Endothelial cell of umbilical vein (primary cell): ENCODE data around the gene EGFL6. TPM values are rescaled to one million over a fixed set of nuclear protein-coding genes. Genes with fewer than 3 reads are reported as not detected.

Experiments used
- BruUV-seq: library from RNA; stranded (reverse); fragments of 400-500 nt; replicated peaks from 2 replicates; lab custom pipeline; 2021; lab: Mats Ljungman, UMichigan
- CTCF ChIA-PET: fragments of 300-600, 350-600 bp; sonication (Branson Sonifier 250); formaldehyde crosslinking; loops from one replicate; lab custom pipeline; 2021; ENCODE audit warnings: antibody characterized with exemption, inconsistent platforms; lab: Charles Lee
- POLR2A ChIA-PET: fragments of 300-600, 350-600 bp; sonication (Branson Sonifier 250); formaldehyde crosslinking; loops from one replicate; lab custom pipeline; 2021; ENCODE audit warnings: antibody characterized with exemption, inconsistent platforms; lab: Charles Lee
- DNase-seq: peaks from one replicate; pipeline ENCODE4 v3.0.0-alpha.2; 2011; ENCODE audit warnings: low read depth, low spot score
- FAIRE-seq: peaks from 2 replicates; lab custom pipeline; 2011; peaks lifted over from hg19 to GRCh38; lab: Jason Lieb, UNC
- H2AFZ ChIP-seq: 2 replicates; pipeline ENCODE4 v1.6.0; 2012; ENCODE audit warnings: low read depth, low read length, control low read depth, inconsistent platforms
- H3K27ac ChIP-seq: 2 replicates; pipeline ENCODE4 v1.5.1; 2011; ENCODE audit warnings: low read depth, mild to moderate bottlenecking, control low read depth, low read length, moderate library complexity; ENCODE audit not compliant: insufficient read depth
- H3K27me3 ChIP-seq, 2 experiments: 2 replicates each; pipeline versions ENCODE4 v1.6.0 to v1.6.1; 2011; ENCODE audit warnings: low read length in 2 of 2, mixed read lengths in 1 of 2; ENCODE audit not compliant: control insufficient read depth in 2 of 2, insufficient read depth in 2 of 2
- H3K36me3 ChIP-seq, 2 experiments: 2 replicates in 1 of 2; 3 replicates in 1 of 2; pipeline ENCODE4 v1.5.1; 2011; ENCODE audit warnings: low read length in 2 of 2, mild to moderate bottlenecking in 1 of 2, moderate library complexity in 1 of 2; ENCODE audit not compliant: control insufficient read depth in 2 of 2, insufficient read depth in 2 of 2; ENCODE audit errors: extremely low read depth in 1 of 2
- H3K4me1 ChIP-seq: 3 replicates; pipeline ENCODE4 v1.5.1; 2011; ENCODE audit warnings: mild to moderate bottlenecking, low read length; ENCODE audit not compliant: control insufficient read depth, insufficient read depth; ENCODE audit errors: extremely low read depth
- H3K4me2 ChIP-seq: 2 replicates; pipeline ENCODE4 v1.6.1; 2011; ENCODE audit warnings: low read length, control low read depth, mixed read lengths; ENCODE audit not compliant: insufficient read depth
- H3K4me3 ChIP-seq, 3 experiments: fragments of 200-600 bp in 1 of 3; sonication (generic), shearing (Covaris generic) in 1 of 3; replicated peaks in 1 of 3; 2 replicates each; pipeline ENCODE4 v1.5.1; 2011 to 2016; ENCODE audit warnings: control low read depth in 3 of 3, low read length in 3 of 3, mild to moderate bottlenecking in 2 of 3, inconsistent platforms in 1 of 3, low read depth in 1 of 3, moderate library complexity in 1 of 3; ENCODE audit not compliant: insufficient read depth in 1 of 3
- H3K79me2 ChIP-seq: 2 replicates; pipeline ENCODE4 v1.6.0; 2012; ENCODE audit warnings: low read length, inconsistent platforms; ENCODE audit not compliant: control insufficient read depth, insufficient read depth
- H3K9ac ChIP-seq: replicated peaks from 2 replicates; pipeline ENCODE3; 2011; ENCODE audit warnings: low read length, control low read depth; ENCODE audit not compliant: insufficient read depth; ENCODE audit errors: extremely low read depth
- H3K9me1 ChIP-seq: replicated peaks from 3 replicates; pipeline ENCODE4 v1.6.0; 2011; ENCODE audit warnings: mild to moderate bottlenecking, low read length; ENCODE audit not compliant: control insufficient read depth, insufficient read depth; ENCODE audit errors: extremely low read depth
- H3K9me3 ChIP-seq: replicated peaks from 2 replicates; pipeline ENCODE4 v1.5.1; 2012; ENCODE audit warnings: low read length, inconsistent platforms; ENCODE audit not compliant: control insufficient read depth, insufficient read depth
- H4K20me1 ChIP-seq: replicated peaks from 2 replicates; pipeline ENCODE3; 2011; ENCODE audit warnings: mild to moderate bottlenecking, low read length; ENCODE audit not compliant: control insufficient read depth, insufficient read depth; ENCODE audit errors: extremely low read depth
- EZH2 ChIP-seq: IDR thresholded peaks from 2 replicates; pipeline ENCODE4 v1.6.1; 2012; ENCODE audit warnings: borderline replicate concordance, low read depth, mild to moderate bottlenecking, moderate library complexity, low read length, inconsistent platforms; ENCODE audit not compliant: severe bottlenecking
- FOS ChIP-seq: IDR thresholded peaks from 2 replicates; pipeline ENCODE4 v1.6.1; 2011; ENCODE audit warnings: mild to moderate bottlenecking, low read length, moderate library complexity, borderline replicate concordance; ENCODE audit not compliant: insufficient read depth
- GATA2 ChIP-seq: IDR thresholded peaks from 2 replicates; pipeline ENCODE4 v1.7.0; 2011; ENCODE audit warnings: low read depth, mild to moderate bottlenecking, moderate library complexity, mixed read lengths, low read length; ENCODE audit not compliant: insufficient read length, insufficient read depth
- JUN ChIP-seq: IDR thresholded peaks from 2 replicates; pipeline ENCODE4 v1.6.1; 2011; ENCODE audit warnings: borderline replicate concordance, low read depth; ENCODE audit not compliant: insufficient read length, insufficient read depth
- MAX ChIP-seq: IDR thresholded peaks from 2 replicates; pipeline ENCODE4 v1.6.1; 2011; ENCODE audit not compliant: insufficient read depth, insufficient read length
- MYC ChIP-seq: IDR thresholded peaks from one replicate; pipeline ENCODE4 v1.6.1; 2011; ENCODE audit warnings: mild to moderate bottlenecking, low read depth, low read length
- POLR2A ChIP-seq: IDR thresholded peaks from 2 replicates; pipeline ENCODE4 v1.6.1; 2012; ENCODE audit warnings: low read depth, mild to moderate bottlenecking, control low read depth, low read length
- POLR2AphosphoS5 ChIP-seq: IDR thresholded peaks from 2 replicates; pipeline ENCODE4 v1.6.1; 2012; ENCODE audit warnings: low read depth, mild to moderate bottlenecking, control low read depth, low read length, moderate library complexity; ENCODE audit not compliant: insufficient read depth
- dilution Hi-C: fragments of 300-500 bp; cut with MboI; formaldehyde crosslinking; loops from one replicate; pipeline ENCODE4 v1.15.0; 2019; ENCODE audit warnings: low sequenced_read_pairs; ENCODE audit not compliant: extremely low pct_ligation_motif_present
- intact Hi-C: fragments of 100-400 bp; cut with micrococcal nuclease; formaldehyde crosslinking; loops from one replicate; pipeline ENCODE4 v1.10.0; 2022
- polyA plus RNA-seq, 4 experiments: library from polyadenylated mRNA; depleted of rRNA in 3 of 4; stranded (reverse) in 3 of 4; unstranded in 1 of 4; fragments of >200 nt; gene quantifications; 2 replicates each; pipeline versions ENCODE4 v1.2.1 to v1.2.3, GENCODE V29; 2011 to 2012; ENCODE audit warnings: missing spikeins in 1 of 4
- total RNA-seq: library from RNA; stranded (reverse); gene quantifications from 2 replicates; pipeline ENCODE4 v1.2.3, GENCODE V29; 2021
- TF ChIP-seq, protein P1 (sequence below), 2 donors: IDR thresholded peaks; 1 replicate in 1 of 2; 2 replicates in 1 of 2; pipeline ENCODE4 v1.5.1; 2011; ENCODE audit warnings: low read length in 2 of 2, mild to moderate bottlenecking in 2 of 2, moderate library complexity in 2 of 2, control low read depth in 1 of 2, inconsistent platforms in 1 of 2, low read depth in 1 of 2; ENCODE audit not compliant: insufficient read depth in 1 of 2; ENCODE audit errors: extremely low read depth in 1 of 2

The EGFL6 gene
- total and polyA plus RNA-seq, 2 donors (not counting 3 experiments of a cell fraction or from before 2014, with no cell fraction given), result not detected

- no peak for TF ChIP-seq EZH2
- no peak for TF ChIP-seq POLR2A
- no peak for TF ChIP-seq MAX
- TF ChIP-seq JUN, result no peak
- TF ChIP-seq MYC, result no peak
- no peak for TF ChIP-seq GATA2
- no peak for TF ChIP-seq FOS
- no peak for TF ChIP-seq POLR2AphosphoS5
- TF ChIP-seq, protein P1, sequence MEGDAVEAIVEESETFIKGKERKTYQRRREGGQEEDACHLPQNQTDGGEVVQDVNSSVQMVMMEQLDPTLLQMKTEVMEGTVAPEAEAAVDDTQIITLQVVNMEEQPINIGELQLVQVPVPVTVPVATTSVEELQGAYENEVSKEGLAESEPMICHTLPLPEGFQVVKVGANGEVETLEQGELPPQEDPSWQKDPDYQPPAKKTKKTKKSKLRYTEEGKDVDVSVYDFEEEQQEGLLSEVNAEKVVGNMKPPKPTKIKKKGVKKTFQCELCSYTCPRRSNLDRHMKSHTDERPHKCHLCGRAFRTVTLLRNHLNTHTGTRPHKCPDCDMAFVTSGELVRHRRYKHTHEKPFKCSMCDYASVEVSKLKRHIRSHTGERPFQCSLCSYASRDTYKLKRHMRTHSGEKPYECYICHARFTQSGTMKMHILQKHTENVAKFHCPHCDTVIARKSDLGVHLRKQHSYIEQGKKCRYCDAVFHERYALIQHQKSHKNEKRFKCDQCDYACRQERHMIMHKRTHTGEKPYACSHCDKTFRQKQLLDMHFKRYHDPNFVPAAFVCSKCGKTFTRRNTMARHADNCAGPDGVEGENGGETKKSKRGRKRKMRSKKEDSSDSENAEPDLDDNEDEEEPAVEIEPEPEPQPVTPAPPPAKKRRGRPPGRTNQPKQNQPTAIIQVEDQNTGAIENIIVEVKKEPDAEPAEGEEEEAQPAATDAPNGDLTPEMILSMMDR (IDR thresholded peaks at IDR 0.05; ENCODE audit: extremely low read depth in 1 of 2, insufficient read depth in 1 of 2, low read depth in 1 of 2, low read length in 2 of 2), result no peak
- H3K36me3 ChIP-seq, result no peaks in the 10 kb centered on the region
- intact Hi-C loops (no loop called here), dilution Hi-C loops (no loop called here)
- no peaks in the 10 kb centered on the region for H3K9me3 ChIP-seq
- DNase-seq (no peak), FAIRE-seq (no peak)
- BruUV-seq, result no TSS peak
- POLR2A ChIA-PET, result no interaction called here
- H3K4me3 ChIP-seq, result no peak overlapping the region
- H3K27ac ChIP-seq, result no peak overlapping the region
- no peaks in the 10 kb centered on the region for H4K20me1 ChIP-seq
- CTCF ChIA-PET, result no interaction called here
- H3K4me2 ChIP-seq, result no peak overlapping the region
- H3K9ac ChIP-seq, result no peak overlapping the region
- H3K9me1 ChIP-seq, result no peaks in the 10 kb centered on the region
- no peaks in the 10 kb centered on the region for H3K79me2 ChIP-seq
- no peaks in the 10 kb centered on the region for H3K27me3 ChIP-seq
- no peak overlapping the region for H2AFZ ChIP-seq
- H3K4me1 ChIP-seq, result no peaks in the 10 kb centered on the region
Observed at GRCh38 chrX:13614154-13614553, 44.8 kb downstream of the EGFL6 start.
